SK-N-SH treated with all-trans-retinoic acid at 6 μM for 48 hours (cell line): Measurements from ENCODE around the gene OR7G1.

Experiments used
- ARNTL ChIP-seq: fragments of 450-650 bp; formaldehyde crosslinking; IDR thresholded peaks from 2 replicates; pipeline ENCODE4 v1.5.0; 2020; ENCODE audit warnings: low read depth, mild to moderate bottlenecking, moderate library complexity, borderline replicate concordance
- GLIS3 ChIP-seq: fragments of 250-450 bp; sonication (Bioruptor Pico); IDR thresholded peaks from 2 replicates; pipeline ENCODE4 v1.5.0; 2020; ENCODE audit warnings: mild to moderate bottlenecking, moderate library complexity
- ISL1 ChIP-seq: fragments of 250-450 bp; sonication (Bioruptor Pico); IDR thresholded peaks from 2 replicates; pipeline ENCODE4 v2.1.2; 2022; ENCODE audit warnings: mild to moderate bottlenecking, moderate library complexity
- PPARA ChIP-seq: fragments of 250-450 bp; sonication (Bioruptor Pico); IDR thresholded peaks from 2 replicates; pipeline ENCODE4 v1.5.0; 2020; ENCODE audit warnings: mild to moderate bottlenecking, borderline replicate concordance
- RARB ChIP-seq: fragments of 250-450 bp; sonication (Bioruptor Pico); IDR thresholded peaks from 2 replicates; pipeline ENCODE4 v1.8.0; 2021; ENCODE audit warnings: mild to moderate bottlenecking, moderate library complexity
- ZC3H10 ChIP-seq: fragments of 250-450 bp; sonication (Bioruptor Pico); IDR thresholded peaks from 2 replicates; pipeline ENCODE4 v1.5.1; 2021; ENCODE audit warnings: mild to moderate bottlenecking, moderate library complexity
- ZFP3 ChIP-seq: fragments of 250-450 bp; sonication (Bioruptor Pico); IDR thresholded peaks from 2 replicates; pipeline ENCODE4 v1.5.0; 2020; ENCODE audit warnings: mild to moderate bottlenecking, moderate library complexity
- ZNF70 ChIP-seq: fragments of 450-650 bp; formaldehyde crosslinking; IDR thresholded peaks from 2 replicates; pipeline ENCODE4 v1.5.0; 2020; ENCODE audit warnings: mild to moderate bottlenecking, moderate library complexity
- ZNF8 ChIP-seq: fragments of 450-650 bp; formaldehyde crosslinking; IDR thresholded peaks from 2 replicates; pipeline ENCODE4 v1.5.0; 2020; ENCODE audit warnings: mild to moderate bottlenecking, moderate library complexity
- TF ChIP-seq, protein P1 (sequence below): fragments of 250-450 bp; sonication (Bioruptor Pico); IDR thresholded peaks from 2 replicates; pipeline ENCODE4 v1.8.0; 2021; ENCODE audit warnings: low read depth, mild to moderate bottlenecking, moderate library complexity, borderline replicate concordance

DNA sequence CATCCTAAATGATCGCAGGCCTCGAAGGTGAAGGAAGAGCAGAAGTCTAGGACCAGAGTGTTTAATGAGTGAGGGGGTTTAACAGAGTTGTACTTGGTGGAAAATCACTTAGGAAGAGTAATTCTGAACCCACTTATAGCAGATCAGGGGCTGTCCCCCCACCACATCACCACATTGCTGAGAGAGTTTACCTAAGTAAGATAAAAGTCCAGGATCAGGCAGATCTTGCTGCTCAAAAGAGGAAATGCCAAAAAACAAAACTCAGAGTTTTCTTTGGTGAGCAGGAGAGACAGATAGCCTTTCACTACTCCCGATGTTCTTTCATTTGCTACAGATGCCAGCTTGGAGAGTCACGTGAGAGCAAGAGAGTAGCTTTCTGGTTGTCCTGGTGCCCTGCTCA, 40.0 kb upstream of the OR7G1 start:
- TF ChIP-seq, protein P1, sequence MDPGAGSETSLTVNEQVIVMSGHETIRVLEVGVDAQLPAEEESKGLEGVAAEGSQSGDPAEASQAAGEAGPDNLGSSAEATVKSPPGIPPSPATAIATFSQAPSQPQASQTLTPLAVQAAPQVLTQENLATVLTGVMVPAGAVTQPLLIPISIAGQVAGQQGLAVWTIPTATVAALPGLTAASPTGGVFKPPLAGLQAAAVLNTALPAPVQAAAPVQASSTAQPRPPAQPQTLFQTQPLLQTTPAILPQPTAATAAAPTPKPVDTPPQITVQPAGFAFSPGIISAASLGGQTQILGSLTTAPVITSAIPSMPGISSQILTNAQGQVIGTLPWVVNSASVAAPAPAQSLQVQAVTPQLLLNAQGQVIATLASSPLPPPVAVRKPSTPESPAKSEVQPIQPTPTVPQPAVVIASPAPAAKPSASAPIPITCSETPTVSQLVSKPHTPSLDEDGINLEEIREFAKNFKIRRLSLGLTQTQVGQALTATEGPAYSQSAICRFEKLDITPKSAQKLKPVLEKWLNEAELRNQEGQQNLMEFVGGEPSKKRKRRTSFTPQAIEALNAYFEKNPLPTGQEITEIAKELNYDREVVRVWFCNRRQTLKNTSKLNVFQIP (CRISPR knock-in tag): no peak
- TF ChIP-seq ISL1 (CRISPR knock-in tag) (no peak), ZNF70 (no peak), ZFP3 (CRISPR knock-in tag) (no peak), PPARA (CRISPR knock-in tag) (no peak), ZC3H10 (no peak), ARNTL (CRISPR knock-in tag) (no peak), RARB (no peak), GLIS3 (CRISPR knock-in tag) (no peak), ZNF8 (CRISPR knock-in tag) (no peak)
